Osteoblast (primary cell): Measurements from ENCODE around the gene SLC25A22. TPM values are rescaled to one million over a fixed set of nuclear protein-coding genes. Genes with fewer than 3 reads are reported as not detected.

ENCODE experiments used
- DNase-seq: peaks from one replicate; pipeline ENCODE4 v3.0.0; 2011; ENCODE audit warnings: low spot score, mixed read lengths; ENCODE audit not compliant: insufficient read length; ENCODE audit errors: missing footprints
- H2AFZ ChIP-seq: 2 replicates; pipeline ENCODE4 v1.6.0; 2011; ENCODE audit warnings: mild to moderate bottlenecking, low read length
- H3K27ac ChIP-seq: 2 replicates; pipeline ENCODE4 v1.5.1; 2011; ENCODE audit warnings: mild to moderate bottlenecking, low read depth, low read length, moderate library complexity
- H3K27me3 ChIP-seq: 2 replicates; pipeline ENCODE4 v1.6.0; 2012; ENCODE audit warnings: mild to moderate bottlenecking, control low read depth, inconsistent platforms, low read length, moderate library complexity; ENCODE audit not compliant: insufficient read depth
- H3K36me3 ChIP-seq: 2 replicates; pipeline ENCODE4 v1.5.1; 2011; ENCODE audit warnings: mild to moderate bottlenecking, low read length, control low read depth, moderate library complexity; ENCODE audit not compliant: insufficient read depth
- H3K4me1 ChIP-seq: 2 replicates; pipeline ENCODE4 v1.5.1; 2011; ENCODE audit warnings: mild to moderate bottlenecking, low read length, control low read depth, moderate library complexity; ENCODE audit not compliant: insufficient read depth
- H3K4me2 ChIP-seq: 2 replicates; pipeline ENCODE4 v1.6.0; 2011; ENCODE audit warnings: mild to moderate bottlenecking, low read length; ENCODE audit not compliant: insufficient read depth
- H3K4me3 ChIP-seq: fragments of 200-600 bp; sonication (generic); 3 replicates; pipeline ENCODE4 v1.5.1; 2012; ENCODE audit warnings: mild to moderate bottlenecking, low read length, inconsistent platforms; ENCODE audit not compliant: insufficient read depth
- H3K79me2 ChIP-seq: 2 replicates; pipeline ENCODE4 v1.6.0; 2012; ENCODE audit warnings: mild to moderate bottlenecking, low read length, control low read depth, inconsistent platforms; ENCODE audit not compliant: insufficient read depth
- H3K9me3 ChIP-seq: 2 replicates; pipeline ENCODE4 v1.5.1; 2011; ENCODE audit warnings: low read depth, low read length, control low read depth
- H4K20me1 ChIP-seq: 2 replicates; pipeline ENCODE4 v1.6.0; 2012; ENCODE audit warnings: mild to moderate bottlenecking, low read length, control low read depth; ENCODE audit not compliant: insufficient read depth
- total RNA-seq: library from RNA; depleted of rRNA; stranded (reverse); fragments of >200 nt; gene quantifications from 2 replicates; pipeline ENCODE4 v1.2.3, GENCODE V29; 2012
- TF ChIP-seq, protein P1 (sequence below): IDR thresholded peaks from 2 replicates; pipeline ENCODE4 v1.5.1; 2011; ENCODE audit warnings: mild to moderate bottlenecking, low read depth, low read length, moderate library complexity; ENCODE audit errors: extremely low read depth

SLC25A22 gene
- total RNA-seq, 1 donor, result 9.0 TPM

GRCh38 chr11:842370-843002 lies 44.4 kb upstream of the SLC25A22 start, which contains the start of the genes POLR2L and TSPAN4:
POLR2L (minus strand) TSS chr11:842529; CDS start chr11:842508, 21 bp downstream.
TSPAN4 (plus strand) TSS chr11:842852; CDS start chr11:850305, 7,453 bp downstream.
- DNase-seq, result peak; percentile 99
- peaks cover 33% of the 10 kb centered on the region for H3K4me1 ChIP-seq
- H3K4me3 ChIP-seq, result peak within 1 kb of the TSS; percentile 97
- TF ChIP-seq, protein P1, sequence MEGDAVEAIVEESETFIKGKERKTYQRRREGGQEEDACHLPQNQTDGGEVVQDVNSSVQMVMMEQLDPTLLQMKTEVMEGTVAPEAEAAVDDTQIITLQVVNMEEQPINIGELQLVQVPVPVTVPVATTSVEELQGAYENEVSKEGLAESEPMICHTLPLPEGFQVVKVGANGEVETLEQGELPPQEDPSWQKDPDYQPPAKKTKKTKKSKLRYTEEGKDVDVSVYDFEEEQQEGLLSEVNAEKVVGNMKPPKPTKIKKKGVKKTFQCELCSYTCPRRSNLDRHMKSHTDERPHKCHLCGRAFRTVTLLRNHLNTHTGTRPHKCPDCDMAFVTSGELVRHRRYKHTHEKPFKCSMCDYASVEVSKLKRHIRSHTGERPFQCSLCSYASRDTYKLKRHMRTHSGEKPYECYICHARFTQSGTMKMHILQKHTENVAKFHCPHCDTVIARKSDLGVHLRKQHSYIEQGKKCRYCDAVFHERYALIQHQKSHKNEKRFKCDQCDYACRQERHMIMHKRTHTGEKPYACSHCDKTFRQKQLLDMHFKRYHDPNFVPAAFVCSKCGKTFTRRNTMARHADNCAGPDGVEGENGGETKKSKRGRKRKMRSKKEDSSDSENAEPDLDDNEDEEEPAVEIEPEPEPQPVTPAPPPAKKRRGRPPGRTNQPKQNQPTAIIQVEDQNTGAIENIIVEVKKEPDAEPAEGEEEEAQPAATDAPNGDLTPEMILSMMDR, result no peak
- peaks cover 37% of the 10 kb centered on the region for H3K36me3 ChIP-seq
- no peak within 1 kb of the TSS for H2AFZ ChIP-seq
- H4K20me1 ChIP-seq, result peaks cover 47% of the 10 kb centered on the region
- H3K27ac ChIP-seq, result peak within 1 kb of the TSS; percentile 88
- no peaks in the 10 kb centered on the region for H3K27me3 ChIP-seq
- H3K9me3 ChIP-seq, result no peaks in the 10 kb centered on the region
- peak within 1 kb of the TSS; percentile 96 for H3K4me2 ChIP-seq
- H3K79me2 ChIP-seq, result peaks cover 83% of the 10 kb centered on the region

DNA sequence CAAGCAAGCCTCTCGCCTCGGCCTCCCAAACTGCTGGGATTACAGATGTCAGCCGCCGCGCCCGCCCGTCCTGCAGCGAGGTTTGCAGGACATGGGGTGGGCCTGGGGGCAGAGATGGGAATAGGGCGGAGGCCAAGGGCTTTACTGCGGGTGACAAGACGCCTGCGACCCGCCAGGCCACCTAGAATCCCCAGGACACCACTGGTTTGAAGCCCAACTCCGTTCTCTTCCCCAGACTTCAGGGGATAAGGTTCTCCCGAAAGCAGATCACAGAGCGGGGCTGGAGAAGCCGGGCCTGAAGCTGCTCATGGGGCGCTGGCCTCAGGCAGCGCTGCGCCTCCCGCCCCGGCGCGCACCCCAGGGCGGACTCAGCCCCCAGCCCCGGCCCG lies 43.9 kb upstream of the SLC25A22 start:
- H3K9me3 ChIP-seq, result no peaks in the 10 kb centered on the region
- peak overlapping the region; percentile 96 for H3K4me2 ChIP-seq
- peak overlapping the region; percentile 97 for H3K4me3 ChIP-seq
- no peaks in the 10 kb centered on the region for H3K27me3 ChIP-seq
- H4K20me1 ChIP-seq, result peaks cover 49% of the 10 kb centered on the region
- TF ChIP-seq, protein P1, result no peak
- peaks cover 84% of the 10 kb centered on the region for H3K79me2 ChIP-seq
- peaks cover 33% of the 10 kb centered on the region for H3K4me1 ChIP-seq
- H2AFZ ChIP-seq, result no peak overlapping the region
- no peak for DNase-seq
- peaks cover 42% of the 10 kb centered on the region for H3K36me3 ChIP-seq
- H3K27ac ChIP-seq, result peak overlapping the region; percentile 85

- Histone ChIP-seq H3K9me3 (no peaks in the 10 kb centered on the region), H3K4me2 (peak overlapping the region; percentile 96), H3K79me2 (peaks cover 78% of the 10 kb centered on the region), H3K36me3 (peaks cover 51% of the 10 kb centered on the region), H4K20me1 (peaks cover 54% of the 10 kb centered on the region), H3K27ac (peak overlapping the region; percentile 61), H3K27me3 (no peaks in the 10 kb centered on the region), H3K4me3 (peak overlapping the region; percentile 97), H3K4me1 (peaks cover 17% of the 10 kb centered on the region), H2AFZ (no peak overlapping the region)
- TF ChIP-seq, protein P1, result peak; percentile 51
- DNase-seq, result peak; percentile 94
Observed at GRCh38 chr11:839875-840617, 42.0 kb upstream of the SLC25A22 start.

GRCh38 chr11:839280-839623 lies 41.2 kb upstream of the SLC25A22 start:
- Histone ChIP-seq H3K4me3 (no peak overlapping the region), H4K20me1 (peaks cover 56% of the 10 kb centered on the region), H3K27me3 (no peaks in the 10 kb centered on the region), H3K27ac (peak overlapping the region; percentile 37), H3K9me3 (no peaks in the 10 kb centered on the region), H2AFZ (no peak overlapping the region), H3K4me2 (no peak overlapping the region), H3K79me2 (peaks cover 80% of the 10 kb centered on the region), H3K4me1 (peaks cover 20% of the 10 kb centered on the region), H3K36me3 (peaks cover 51% of the 10 kb centered on the region)
- TF ChIP-seq, protein P1, result no peak
- DNase-seq, result no peak
